Left lung (tissue), 10 donors: ENCODE measurements around the gene INTS1. TPM values are rescaled to one million over a fixed set of nuclear protein-coding genes. Genes with fewer than 3 reads are reported as not detected.

Source experiments
- ATAC-seq: fragments of 200-7000 bp; cut with Tn5 transposase; one replicate; pipeline ENCODE4 v1.9.1; 2020; ENCODE audit warnings: moderate library complexity
- DNase-seq, 4 donors: peaks; one replicate each; pipeline ENCODE4 v3.0.0-alpha.2; 2013 to 2020
- H3K27ac ChIP-seq, 2 donors: fragments of 200-600 bp; sonication (generic) in 1 of 2; one replicate each; pipeline versions ENCODE4 v1.5.0 to v1.8.0; 2020 to 2021
- H3K27me3 ChIP-seq, 2 donors: fragments of 200-600 bp; sonication (generic) in 1 of 2; one replicate each; pipeline versions ENCODE4 v1.5.0 to v1.8.0; 2020 to 2021
- H3K36me3 ChIP-seq, 2 donors: fragments of 200-600 bp; sonication (generic) in 1 of 2; one replicate each; pipeline versions ENCODE4 v1.5.0 to v1.8.0; 2020 to 2021
- H3K4me1 ChIP-seq, 2 donors: fragments of 200-600 bp; one replicate each; pipeline ENCODE4 v1.8.0; 2021
- H3K4me3 ChIP-seq, 2 donors: fragments of 200-600 bp; sonication (generic) in 1 of 2; one replicate each; pipeline versions ENCODE4 v1.5.0 to v1.8.0; 2020 to 2021; ENCODE audit warnings: mild to moderate bottlenecking in 1 of 2
- H3K9me3 ChIP-seq, 2 donors: fragments of 200-600 bp; sonication (generic) in 1 of 2; one replicate each; pipeline versions ENCODE4 v1.5.0 to v1.8.0; 2020 to 2021
- intact Hi-C, 2 donors: fragments of 100-400 bp; cut with DNase I; formaldehyde crosslinking; loops; one replicate each; pipeline versions ENCODE4 v1.11.2 to v1.14.2; 2022
- polyA plus RNA-seq, 6 donors: library from polyadenylated mRNA; unstranded; fragments of 120-200 nt; gene quantifications; one replicate each; pipeline ENCODE4 v1.2.1, GENCODE V29; 2013; ENCODE audit not compliant: insufficient read length in 6 of 6
- total RNA-seq, 2 donors: library from RNA; stranded (reverse); fragmentation: NEBNext Ultra II Directional; extraction: Animal tissue kit (Norgen Biotek cat#: 25700); gene quantifications; one replicate each; pipeline ENCODE4 v1.2.1, GENCODE V29; 2021
- TF ChIP-seq, protein P1 (sequence below), 2 donors: fragments of 200-600 bp; sonication (generic) in 1 of 2; IDR thresholded peaks; one replicate each; pipeline versions ENCODE4 v1.5.0 to v1.8.0; 2021; ENCODE audit warnings: antibody characterized with exemption in 2 of 2
- donor health status: DM: no; HTN: yes; CAD: no.
- donor health status: DM: no; HTN: no; CAD: no.

Gene INTS1
- total and polyA plus RNA-seq, 8 donors: 51.3 to 80.9 (median 61.6) TPM

DNA sequence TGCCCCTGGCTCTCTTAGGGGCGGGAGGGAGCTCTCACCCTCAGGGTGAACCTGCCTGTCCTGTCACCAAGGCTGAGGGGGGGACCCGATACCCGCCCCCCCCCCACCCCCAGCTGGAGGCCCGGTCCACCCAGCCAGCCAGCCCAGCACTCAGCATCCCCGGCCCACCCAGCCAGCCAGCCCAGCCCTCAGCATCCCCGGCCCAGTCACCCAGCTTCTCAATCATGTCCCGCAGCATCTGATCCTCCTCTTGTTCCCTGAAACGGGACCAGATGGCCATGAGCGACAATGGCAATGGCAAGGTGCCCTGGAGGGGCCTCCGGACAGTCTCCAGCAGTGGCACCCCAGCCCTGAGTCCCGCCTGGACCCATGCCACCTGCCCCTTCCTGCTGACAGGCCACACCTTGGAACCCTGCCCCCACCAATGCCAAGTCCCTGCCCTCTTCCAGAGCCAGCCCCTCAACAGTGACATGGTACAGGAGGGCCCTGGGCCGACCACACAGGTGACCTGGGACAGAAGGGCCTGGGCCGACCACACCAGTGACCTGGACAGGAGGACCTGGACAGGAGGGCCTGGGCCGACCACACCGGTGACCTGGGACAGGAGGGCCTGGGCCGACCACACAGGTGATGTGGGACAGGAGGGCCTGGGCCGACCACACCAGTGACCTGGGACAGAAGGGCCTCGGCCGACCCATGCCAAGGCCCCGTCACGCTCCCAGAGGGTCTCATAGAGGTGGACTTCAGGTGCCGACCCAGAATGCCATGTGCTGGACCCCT, 69.1 kb downstream of the INTS1 start:
- intact Hi-C loops: no loop called here

DNA sequence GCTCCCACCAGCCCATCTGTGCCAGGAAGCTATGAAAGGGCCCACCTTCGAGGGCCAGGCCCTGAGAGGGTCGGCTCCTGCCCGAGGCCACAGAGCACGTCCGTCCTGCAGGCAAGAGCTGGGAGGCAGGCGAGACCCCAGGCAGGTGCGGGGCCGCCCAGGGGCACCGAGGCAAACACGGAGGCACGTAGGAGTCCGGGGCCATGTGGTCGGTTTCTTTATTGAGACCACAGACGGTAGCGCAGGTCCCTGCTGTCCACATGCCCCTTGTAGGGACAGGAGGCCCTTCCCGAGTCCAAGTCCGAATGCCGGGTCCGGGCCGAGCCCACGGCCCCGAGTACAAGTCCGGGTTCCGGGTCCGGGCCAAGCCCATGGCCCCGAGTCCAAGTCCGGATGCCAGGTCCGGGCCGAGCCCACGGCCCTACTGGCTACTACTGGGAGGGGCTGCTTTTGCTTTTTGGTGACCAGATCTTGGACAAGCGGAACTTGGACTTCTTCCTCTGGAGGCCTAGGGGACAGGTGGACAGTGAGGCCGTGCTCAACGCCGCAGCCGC, 69.9 kb downstream of the INTS1 start:
- peaks cover 0 to 8% of the 10 kb centered on the region in 2 donors for H3K4me1 ChIP-seq
- intact Hi-C loops: no loop called here
- no peaks in the 10 kb centered on the region for H3K9me3 ChIP-seq
- no peak overlapping the region for H3K4me3 ChIP-seq
- ATAC-seq: no peak
- no peak for DNase-seq
- H3K27ac ChIP-seq: no peak overlapping the region
- H3K27me3 ChIP-seq: peaks cover 0 to 38% of the 10 kb centered on the region in 2 donors
- peaks cover 0 to 28% of the 10 kb centered on the region in 2 donors for H3K36me3 ChIP-seq
- TF ChIP-seq, protein P1, sequence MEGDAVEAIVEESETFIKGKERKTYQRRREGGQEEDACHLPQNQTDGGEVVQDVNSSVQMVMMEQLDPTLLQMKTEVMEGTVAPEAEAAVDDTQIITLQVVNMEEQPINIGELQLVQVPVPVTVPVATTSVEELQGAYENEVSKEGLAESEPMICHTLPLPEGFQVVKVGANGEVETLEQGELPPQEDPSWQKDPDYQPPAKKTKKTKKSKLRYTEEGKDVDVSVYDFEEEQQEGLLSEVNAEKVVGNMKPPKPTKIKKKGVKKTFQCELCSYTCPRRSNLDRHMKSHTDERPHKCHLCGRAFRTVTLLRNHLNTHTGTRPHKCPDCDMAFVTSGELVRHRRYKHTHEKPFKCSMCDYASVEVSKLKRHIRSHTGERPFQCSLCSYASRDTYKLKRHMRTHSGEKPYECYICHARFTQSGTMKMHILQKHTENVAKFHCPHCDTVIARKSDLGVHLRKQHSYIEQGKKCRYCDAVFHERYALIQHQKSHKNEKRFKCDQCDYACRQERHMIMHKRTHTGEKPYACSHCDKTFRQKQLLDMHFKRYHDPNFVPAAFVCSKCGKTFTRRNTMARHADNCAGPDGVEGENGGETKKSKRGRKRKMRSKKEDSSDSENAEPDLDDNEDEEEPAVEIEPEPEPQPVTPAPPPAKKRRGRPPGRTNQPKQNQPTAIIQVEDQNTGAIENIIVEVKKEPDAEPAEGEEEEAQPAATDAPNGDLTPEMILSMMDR (IDR thresholded peaks at IDR 0.05): no peak

More for the DNA sequence above, 69.1 kb downstream of the INTS1 start:
- peaks cover 0 to 8% of the 10 kb centered on the region in 2 donors for H3K4me1 ChIP-seq
- no peak overlapping the region for H3K4me3 ChIP-seq
- H3K9me3 ChIP-seq: no peaks in the 10 kb centered on the region
- H3K36me3 ChIP-seq: peaks cover 0 to 31% of the 10 kb centered on the region in 2 donors
- ATAC-seq (no peak), DNase-seq (no peak)
- no peak overlapping the region for H3K27ac ChIP-seq
- peaks cover 0 to 30% of the 10 kb centered on the region in 2 donors for H3K27me3 ChIP-seq
- TF ChIP-seq, protein P1 (IDR thresholded peaks at IDR 0.05): no peak

GRCh38 chr7:1433128-1433920, 70.9 kb downstream of the INTS1 start:
- DNase-seq (no peak), ATAC-seq (no peak)
- TF ChIP-seq, protein P1 (IDR thresholded peaks at IDR 0.05): no peak
- peaks cover 0 to 45% of the 10 kb centered on the region in 2 donors for H3K27me3 ChIP-seq
- no peak overlapping the region for H3K27ac ChIP-seq
- no peaks in the 10 kb centered on the region for H3K9me3 ChIP-seq
- peaks cover 0 to 8% of the 10 kb centered on the region in 2 donors for H3K4me1 ChIP-seq
- no peak overlapping the region for H3K4me3 ChIP-seq
- H3K36me3 ChIP-seq: peaks cover 0 to 22% of the 10 kb centered on the region in 2 donors
- intact Hi-C loops: no loop called here

GRCh38 chr7:1432411-1433082, 71.6 kb downstream of the INTS1 start:
- ATAC-seq (peak; percentile 85), DNase-seq (peak; percentile 58 to 94 (median 66))
- no peak overlapping the region for H3K27ac ChIP-seq
- peaks cover 0 to 8% of the 10 kb centered on the region in 2 donors for H3K4me1 ChIP-seq
- peaks cover 0 to 15% of the 10 kb centered on the region in 2 donors for H3K36me3 ChIP-seq
- peaks cover 0 to 45% of the 10 kb centered on the region in 2 donors for H3K27me3 ChIP-seq
- no peak overlapping the region for H3K4me3 ChIP-seq
- TF ChIP-seq, protein P1 (IDR thresholded peaks at IDR 0.05): peak; percentile 96 to 97
- no peaks in the 10 kb centered on the region for H3K9me3 ChIP-seq
- intact Hi-C loops: no loop called here
